Left lobe of liver (tissue), 2 donors: Measurements from ENCODE around the gene IBA57. TPM values are rescaled to one million over a fixed set of nuclear protein-coding genes. Genes with fewer than 3 reads are reported as not detected.

ENCODE experiments used
- ATAC-seq: fragments of 200-7000 bp; cut with Tn5 transposase; one replicate; pipeline ENCODE4 v1.9.1; 2020; ENCODE audit warnings: mild to moderate bottlenecking, moderate library complexity
- DNase-seq: peaks from one replicate; pipeline ENCODE4 v3.0.0-alpha.2; 2020; ENCODE audit warnings: low spot score
- total RNA-seq: library from RNA; stranded (reverse); gene quantifications from one replicate; pipeline ENCODE4 v1.2.1, GENCODE V29; 2021
- donor health status: DM: no; HTN: no; CAD: no; lungs with moderate emphysema.
- donor health status: DM: no; HTN: yes; CAD: no.

IBA57 gene
- total RNA-seq, 1 donor from 2014 or later = 9.8 TPM

DNA sequence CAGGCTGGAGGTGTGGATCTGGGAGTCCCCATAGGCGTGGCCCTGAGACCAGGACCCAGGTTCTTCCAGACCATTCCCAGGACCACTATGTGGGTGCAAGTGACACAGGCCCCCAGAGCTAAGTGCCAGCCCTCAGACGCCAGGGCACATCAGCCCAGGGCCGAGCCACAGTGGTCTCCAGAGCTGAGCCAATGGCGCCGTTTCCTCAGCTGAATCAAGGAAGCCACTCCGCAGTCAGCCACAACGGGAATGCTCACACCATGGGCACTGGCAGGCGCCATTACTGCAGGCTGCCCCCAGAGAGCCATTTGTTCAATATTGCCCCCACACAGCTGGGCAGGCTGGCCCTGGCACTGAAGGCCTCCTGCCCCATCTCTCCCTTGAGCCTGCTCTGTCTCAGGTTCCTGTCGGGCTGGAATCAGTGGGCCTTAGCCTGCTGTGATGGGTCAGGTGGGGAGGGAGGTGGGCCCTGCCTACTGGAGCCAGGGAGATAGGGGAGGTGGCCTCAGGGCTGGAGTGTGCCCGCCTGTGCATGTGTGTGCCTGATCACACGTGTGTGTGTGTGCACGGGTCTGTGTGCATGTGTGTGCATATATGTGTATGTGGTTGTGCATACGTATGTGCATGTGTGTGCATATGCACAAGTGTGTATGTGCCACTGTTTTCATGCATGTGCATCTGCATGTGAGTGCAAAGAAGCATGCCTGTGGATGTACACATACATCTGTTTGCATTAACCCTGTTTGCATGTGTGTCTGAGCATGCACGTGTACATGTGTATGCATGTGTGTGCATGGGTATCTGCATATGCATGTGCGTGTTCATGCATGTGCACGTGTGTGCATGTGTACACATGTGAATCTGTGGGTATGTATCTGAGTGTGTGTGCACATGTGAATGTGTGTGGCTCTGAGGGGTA, 9.7 kb upstream of the IBA57 start:
- ATAC-seq (no peak), DNase-seq (no peak)

DNA sequence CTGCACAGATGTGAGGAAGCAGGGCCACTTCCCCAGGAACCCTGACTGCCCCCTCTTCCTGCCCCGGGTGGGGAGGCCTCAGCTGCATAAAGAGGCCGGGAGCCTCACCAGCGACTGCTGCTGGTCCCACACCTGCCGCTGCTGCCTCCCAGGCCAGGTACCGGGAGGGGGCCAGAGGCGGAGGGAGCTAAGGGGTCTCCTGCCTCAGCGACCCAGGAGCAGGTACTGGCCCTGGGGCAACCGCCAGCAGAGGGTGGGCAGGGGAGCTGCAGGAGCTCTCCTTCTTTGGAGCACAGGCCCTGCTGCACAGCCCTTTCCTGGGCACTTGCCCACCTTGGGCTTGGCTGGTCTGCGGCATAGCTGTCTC, 9.1 kb upstream of the IBA57 start:
- ATAC-seq (no peak), DNase-seq (no peak)

DNA sequence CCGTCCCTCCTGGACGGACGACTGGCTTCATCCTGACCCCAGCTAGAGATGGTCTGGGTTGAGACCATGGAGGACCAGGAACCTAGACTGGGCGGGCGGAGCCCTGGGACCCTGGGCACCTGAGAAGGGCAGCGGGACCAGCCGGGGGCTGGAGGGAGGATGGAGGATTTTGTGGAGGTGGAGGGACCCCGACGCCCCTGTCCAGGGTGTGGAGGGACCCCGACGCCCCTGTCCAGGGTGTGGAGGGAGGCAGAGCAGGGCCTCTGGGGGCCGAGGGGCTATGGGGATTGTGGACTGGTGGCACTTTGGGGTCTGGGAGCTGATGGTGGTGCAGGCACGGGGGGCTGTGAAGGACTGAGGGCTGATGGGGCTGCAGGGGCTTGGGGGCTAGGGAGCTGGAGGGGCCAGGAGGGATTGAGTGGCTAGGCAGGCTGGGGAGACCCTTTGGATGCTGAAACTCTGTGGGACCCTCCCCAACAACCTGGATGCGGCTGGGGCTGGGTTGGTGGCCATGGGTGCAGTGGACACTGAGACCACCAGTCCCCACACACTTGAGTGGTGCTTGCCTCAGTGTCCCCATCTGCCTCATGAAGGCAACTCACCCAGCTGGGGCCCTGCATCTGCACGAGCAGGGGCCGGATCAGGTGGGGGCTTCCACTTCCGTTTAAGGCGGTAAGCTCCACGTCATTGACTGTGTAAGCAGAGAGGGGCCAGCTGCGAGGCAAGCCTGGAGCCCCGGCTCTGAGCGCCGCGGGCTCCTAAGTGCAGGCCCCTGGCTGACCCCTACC, 8.5 kb upstream of the IBA57 start:
- no peak for ATAC-seq
- no peak for DNase-seq

DNA sequence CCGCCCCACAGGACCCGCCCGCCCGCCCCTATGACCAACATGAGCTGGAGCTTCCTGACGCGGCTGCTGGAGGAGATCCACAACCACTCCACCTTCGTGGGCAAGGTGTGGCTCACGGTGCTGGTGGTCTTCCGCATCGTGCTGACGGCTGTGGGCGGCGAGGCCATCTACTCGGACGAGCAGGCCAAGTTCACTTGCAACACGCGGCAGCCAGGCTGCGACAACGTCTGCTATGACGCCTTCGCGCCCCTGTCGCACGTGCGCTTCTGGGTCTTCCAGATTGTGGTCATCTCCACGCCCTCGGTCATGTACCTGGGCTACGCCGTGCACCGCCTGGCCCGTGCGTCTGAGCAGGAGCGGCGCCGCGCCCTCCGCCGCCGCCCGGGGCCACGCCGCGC, 7.9 kb upstream of the IBA57 start:
- DNase-seq (no peak), ATAC-seq (no peak)

DNA sequence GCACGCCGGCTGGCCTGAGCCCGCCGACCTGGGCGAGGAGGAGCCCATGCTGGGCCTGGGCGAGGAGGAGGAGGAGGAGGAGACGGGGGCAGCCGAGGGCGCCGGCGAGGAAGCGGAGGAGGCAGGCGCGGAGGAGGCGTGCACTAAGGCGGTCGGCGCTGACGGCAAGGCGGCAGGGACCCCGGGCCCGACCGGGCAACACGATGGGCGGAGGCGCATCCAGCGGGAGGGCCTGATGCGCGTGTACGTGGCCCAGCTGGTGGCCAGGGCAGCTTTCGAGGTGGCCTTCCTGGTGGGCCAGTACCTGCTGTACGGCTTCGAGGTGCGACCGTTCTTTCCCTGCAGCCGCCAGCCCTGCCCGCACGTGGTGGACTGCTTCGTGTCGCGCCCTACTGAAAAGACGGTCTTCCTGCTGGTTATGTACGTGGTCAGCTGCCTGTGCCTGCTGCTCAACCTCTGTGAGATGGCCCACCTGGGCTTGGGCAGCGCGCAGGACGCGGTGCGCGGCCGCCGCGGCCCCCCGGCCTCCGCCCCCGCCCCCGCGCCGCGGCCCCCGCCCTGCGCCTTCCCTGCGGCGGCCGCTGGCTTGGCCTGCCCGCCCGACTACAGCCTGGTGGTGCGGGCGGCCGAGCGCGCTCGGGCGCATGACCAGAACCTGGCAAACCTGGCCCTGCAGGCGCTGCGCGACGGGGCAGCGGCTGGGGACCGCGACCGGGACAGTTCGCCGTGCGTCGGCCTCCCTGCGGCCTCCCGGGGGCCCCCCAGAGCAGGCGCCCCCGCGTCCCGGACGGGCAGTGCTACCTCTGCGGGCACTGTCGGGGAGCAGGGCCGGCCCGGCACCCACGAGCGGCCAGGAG, 7.2 kb upstream of the IBA57 start:
- ATAC-seq = no peak
- DNase-seq = no peak

DNA sequence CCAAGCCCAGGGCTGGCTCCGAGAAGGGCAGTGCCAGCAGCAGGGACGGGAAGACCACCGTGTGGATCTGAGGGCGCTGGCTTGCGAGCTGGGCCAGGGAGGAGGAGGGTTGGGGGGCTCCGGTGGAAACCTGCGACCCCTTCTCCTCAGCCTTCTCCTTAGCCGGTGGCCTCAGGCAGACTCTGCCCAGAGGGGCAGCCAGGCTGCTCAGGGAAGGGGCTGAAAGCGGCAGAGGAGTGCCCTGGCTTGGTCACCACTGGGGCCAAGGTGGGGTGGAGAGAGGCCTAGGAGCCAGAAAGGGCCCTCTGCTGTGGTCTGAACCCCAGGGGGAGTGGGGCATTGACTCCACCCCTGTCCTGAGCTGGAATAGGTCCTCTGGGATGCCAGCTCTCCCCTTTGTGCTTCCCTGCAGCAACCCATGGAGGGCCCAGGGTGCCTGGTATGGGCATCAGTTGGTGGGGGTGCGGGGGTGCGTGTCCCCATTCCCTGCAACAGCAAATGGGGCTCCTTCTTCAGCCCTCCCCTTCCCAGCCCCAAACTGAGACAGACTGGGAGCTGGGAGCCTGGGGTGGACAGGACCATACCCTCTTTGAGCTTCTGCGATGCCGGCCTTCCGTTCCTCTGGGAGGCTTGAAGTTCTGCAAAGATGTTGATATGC, 6.5 kb upstream of the IBA57 start:
- DNase-seq = no peak
- no peak for ATAC-seq

DNA sequence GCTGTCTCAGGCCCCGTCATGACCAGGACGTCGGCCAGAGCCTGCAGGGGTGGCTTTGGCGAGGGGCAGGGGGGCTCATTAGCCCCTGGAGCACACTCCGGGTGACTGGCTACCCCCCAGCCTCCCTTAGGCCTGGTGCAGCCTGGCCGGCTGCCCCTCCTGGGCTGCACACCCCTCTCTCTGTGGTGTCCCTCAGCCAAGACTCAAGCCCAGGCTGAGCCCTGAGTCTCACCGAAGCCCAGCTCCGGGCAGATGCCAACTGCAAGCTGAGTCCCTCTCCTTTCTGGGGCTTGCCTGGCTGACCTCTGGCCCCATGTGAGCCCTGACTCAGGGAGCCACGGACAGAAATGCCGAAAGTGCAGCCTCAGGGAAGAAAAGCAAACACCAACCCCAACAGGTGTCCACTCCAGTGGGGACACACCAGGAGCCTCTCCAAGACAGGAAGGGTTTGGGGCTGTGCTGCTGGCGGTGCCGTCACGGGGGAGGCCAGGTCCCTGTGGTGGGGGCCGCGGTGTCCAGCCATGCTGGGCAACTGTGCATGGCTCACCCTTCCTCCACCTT, 5.3 kb upstream of the IBA57 start:
- ATAC-seq (no peak), DNase-seq (no peak)

DNA sequence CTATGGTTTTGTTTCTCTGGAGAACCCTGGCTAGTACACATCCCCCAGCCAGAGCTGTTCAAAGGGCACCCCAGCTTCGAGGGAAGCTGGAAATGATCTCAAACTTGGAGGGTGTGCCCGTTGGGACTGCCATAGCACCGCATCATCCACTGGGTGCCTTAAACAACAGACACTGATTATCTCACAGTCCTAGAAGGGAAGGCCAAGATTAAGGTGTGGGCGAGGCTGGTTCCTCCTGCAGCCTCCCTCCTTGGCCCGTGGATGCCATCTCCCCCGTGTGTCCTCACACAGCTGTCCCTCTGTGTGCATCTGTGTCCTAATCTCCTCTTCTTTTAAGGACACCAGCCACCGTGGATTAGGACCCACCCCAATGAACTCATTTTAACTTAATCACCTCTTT, 4.2 kb upstream of the IBA57 start:
- no peak for DNase-seq
- no peak for ATAC-seq

DNA sequence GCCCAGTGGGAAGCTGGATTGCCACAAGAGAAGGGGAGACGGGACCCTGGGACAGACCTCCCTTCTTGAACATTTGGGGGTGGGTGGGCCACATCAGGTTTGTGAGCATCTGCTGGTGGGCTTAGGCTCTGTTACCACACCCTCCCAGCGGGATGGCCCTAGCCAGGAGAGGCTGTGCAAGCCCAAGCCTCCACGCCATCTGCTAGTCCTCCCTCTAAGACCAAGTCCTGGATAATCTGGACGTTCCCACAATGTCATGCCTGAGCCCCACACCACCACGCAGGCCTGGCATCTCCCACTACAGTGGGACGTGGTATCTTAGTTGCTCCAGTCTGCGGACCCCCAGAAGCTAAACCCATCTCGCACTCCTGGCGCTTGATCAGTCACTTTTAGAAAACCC, 3.7 kb upstream of the IBA57 start:
- no peak for DNase-seq
- no peak for ATAC-seq

DNA sequence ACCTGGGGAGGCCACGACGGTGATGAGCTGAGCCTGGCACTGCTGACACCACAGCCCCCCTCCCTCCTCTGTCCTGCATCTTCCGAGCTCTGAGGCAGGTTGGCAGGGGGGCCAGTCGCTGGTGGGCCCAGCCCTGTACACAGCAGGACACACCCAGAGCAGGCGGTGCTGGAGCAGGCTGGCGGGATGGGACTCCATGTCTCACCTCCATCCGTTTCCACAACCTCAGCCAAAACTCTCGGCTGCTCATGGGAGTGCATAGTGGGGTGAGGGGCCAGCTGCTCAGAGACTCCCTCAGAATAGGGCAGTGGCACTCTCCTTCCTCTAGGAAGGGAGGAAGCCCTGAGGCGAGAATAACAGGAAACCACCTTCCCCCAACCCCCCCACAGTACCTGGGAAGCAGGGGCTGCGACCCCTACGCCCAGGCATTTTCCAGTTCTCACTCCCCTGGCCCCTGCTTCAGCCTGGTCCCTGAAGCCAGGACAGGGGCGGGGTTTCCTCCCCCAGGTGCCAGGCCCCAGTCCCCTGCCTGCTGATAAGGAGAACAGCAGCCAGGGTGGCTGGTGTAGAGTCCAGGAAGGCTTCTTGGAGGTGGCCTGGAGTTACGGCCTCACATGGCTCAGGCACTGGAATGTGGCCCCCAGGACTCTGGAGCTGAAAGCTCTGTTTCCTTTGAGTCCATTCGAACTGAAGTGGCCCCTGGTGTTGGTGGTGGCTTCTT, 3.2 kb upstream of the IBA57 start:
- DNase-seq (peak; percentile 37), ATAC-seq (no peak)

DNA sequence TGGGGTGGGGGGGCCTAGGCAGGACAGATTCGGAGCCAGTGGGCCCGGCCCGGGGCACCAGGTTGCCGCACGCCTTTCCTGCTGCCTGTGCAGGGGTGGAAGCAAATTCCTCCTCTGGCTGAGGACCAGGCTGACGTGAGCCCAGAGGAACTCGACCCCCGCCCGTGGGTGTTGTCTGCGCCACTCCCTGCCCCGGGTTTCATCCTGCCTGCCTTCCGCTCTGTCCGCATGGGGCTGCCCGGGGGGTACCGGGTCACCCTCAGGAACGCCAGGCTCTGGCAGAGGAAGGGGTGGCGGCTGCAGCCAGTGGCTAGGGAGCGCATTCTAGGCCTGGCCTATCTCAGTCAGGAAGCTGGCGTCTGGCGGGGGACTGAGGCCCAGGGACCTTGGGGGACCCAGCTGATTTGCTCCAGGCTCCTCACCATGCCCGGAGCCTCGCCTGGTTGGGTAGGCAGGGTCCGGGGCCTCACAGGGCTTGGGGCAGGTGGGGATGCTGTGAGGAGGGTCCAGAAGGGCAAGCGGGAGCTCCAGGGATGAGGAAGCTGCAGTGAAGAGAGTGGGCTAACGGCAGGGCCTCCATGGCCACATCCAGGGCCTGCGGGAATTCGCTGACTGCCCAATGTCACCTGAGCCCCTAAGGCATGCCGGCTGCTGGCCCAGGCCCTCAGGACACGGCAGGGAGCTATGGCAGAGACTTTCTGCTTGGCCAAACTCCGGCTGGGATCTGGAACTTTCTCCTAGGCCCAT, 2.4 kb upstream of the IBA57 start:
- ATAC-seq (no peak), DNase-seq (no peak)

DNA sequence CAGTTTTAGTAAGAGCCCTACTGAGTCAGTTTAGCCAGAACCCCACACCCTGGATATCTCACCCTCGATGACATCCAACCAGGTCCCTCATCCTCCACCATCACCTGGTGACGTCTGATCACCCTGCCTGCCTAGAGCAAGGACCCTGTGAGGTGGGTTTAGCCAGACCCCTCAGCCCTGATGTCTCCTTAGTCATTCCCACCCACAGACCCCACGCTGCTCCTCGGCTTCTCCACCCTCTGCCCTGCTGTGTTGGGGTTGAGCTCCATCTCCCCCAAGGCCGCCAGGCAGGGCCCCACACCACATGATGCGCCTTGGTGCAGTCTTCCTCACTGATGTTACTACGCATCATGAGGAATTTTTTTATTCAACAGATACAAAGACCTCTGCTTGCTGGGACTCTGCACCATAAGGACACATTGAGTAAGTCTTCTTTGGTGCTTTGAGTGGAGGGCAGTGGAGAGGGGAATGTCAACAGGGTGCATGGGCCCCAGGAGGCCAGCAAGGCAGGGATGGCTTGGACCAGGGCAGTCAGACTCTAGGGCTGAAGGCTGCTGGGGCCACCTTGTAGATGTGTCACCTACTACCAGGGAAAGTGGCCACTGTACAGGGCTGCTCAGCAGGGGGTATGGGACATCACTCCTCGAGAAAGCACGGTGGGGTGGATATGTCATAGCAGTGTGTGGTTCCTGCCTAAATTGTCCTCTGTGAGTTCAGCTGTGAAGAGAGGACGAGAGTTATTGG, 1.7 kb upstream of the IBA57 start:
- ATAC-seq = no peak
- peak; percentile 44 for DNase-seq

DNA sequence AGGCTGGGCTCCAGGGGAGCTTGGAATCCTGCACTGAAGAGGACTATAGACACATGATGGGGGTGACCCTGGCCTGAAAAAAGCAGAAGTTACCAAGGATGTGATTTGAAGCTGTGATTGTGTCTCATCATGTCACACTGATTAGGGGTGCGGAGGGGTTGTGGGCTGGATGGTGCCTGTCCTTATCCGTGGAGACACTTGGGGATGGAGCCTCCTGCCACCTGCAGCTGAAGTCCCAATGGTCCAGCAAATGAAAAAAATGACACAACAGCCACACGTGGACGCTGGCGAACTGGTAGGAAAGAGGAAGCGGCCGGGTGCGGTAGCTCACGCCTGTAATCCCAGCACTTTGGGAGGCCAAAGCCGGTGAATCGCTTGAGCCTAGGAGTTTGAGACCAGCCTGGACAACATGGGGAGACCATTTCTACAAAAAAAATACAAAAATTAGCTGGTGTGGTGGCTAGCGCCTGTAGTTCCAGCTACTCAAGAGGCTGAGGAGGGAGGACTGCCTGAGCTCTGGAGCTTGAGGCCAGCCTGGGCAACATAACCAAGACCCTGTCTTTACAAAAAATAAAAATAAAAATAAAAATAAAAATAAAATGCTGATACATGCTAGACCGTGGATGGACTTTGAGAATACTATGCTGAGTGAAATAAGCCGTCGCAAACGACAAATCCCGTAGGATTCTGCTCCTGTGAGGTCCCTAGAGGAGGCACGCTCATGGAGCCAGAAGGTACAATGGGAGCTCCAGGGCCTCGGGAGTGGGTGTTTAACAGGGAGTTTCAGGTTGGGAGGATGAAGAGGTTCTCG, 838 bp upstream of the IBA57 start:
- DNase-seq (no peak), ATAC-seq (peak; percentile 0)

DNA sequence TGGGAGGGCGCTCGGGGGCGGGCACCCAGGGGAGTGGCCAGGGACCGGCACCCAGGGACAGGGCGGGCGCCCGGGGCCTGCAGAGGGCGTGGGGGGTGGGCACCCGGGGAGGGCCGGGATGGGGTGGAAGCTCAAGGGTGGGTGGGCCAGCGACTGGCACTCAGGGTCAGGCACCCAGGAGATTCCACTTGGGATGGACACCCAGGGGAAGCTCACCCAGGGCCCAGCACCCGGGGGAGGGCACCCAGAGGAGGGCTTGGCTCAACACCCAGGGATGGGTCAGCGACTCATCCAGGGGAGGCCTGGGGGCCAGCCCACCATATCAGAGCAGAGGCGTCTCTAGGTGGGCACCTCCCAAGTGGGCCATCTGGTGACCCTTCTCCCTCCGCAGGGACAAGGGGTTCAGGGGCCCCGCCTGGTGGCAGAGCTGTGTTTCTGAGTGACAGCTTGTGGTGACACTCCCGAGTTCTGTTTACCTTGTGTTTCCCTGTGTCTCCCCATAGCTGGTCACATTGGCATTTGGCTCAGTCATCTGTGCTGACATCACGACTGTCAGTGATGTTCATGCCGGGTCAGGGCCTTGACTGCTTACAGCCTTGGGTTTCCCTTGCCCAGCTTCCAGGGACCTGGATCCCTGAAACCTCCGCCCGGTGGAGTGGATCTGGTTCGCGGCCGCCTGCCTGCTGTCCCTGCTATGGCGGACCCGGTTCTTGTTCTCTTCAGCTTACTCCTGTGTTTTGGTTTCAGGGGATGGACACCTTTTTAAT, 749 bp downstream of the IBA57 start:
- ATAC-seq (peak; percentile 16), DNase-seq (peak; percentile 72)

DNA sequence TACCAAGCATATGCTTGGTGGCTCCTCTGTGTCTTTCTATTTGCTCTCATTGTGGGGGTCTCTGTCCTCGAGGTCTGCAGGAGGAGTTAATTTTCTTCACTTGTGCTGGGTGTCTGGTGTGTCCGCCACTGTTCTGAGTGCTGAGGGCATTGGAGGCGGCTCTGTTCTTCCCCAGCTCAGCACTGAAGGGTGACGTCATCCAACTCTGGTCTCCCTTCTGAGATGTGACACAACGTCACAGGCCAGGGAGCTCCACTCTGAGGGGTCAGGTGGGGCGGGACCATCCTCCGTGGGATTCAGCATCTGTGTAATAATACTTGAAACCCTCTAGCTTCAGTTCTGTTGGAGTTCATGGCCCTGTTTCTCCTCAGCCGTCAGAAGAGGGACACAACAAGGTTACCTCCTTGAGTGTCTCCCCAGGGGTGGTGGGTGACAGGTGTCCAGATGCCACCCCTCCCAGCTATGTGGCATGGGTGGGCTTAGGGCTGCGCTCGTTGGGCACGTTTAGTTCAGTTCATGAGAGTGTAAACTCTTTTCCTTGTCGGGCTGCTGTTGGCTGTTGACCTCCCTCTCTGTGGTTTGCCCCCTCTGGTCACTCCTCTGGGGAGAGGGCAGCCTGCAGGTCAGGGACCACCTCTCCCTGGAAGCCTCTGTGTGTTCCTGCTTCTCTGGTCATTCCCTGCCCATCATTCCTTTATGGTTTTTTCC, 3.1 kb downstream of the IBA57 start:
- ATAC-seq = no peak
- DNase-seq = no peak

DNA sequence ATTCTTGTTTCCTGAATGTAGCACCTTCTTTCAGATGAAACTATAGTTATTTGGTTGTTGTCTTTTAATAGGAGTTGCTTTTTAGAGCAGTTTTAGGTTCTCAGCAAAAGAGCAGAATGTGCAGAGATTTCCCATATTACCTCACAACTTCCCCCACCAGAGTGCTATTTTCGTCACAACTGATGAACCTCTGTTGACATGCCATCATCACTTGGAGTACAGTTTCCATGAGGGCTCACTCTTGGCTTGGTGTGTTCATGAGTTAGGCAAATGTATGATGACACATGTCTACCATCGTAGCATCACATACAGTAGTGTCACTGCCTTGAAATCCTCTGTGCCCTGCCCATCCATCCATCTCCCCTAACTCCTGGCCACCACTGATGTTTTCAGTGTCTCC, 3.7 kb downstream of the IBA57 start:
- no peak for ATAC-seq
- no peak for DNase-seq
